Uterus (tissue), 4 donors: ENCODE measurements around the gene ATAD1. TPM values are rescaled to one million over a fixed set of nuclear protein-coding genes. Genes with fewer than 3 reads are reported as not detected.
"Not testable (repeated sequence)": the region's sequence is repeated elsewhere in the genome, so short reads cannot be mapped to it uniquely, and the experiment has no call there.

Experiments used
- DNase-seq, 2 donors: peaks; one replicate each; pipeline ENCODE4 v3.0.0-alpha.2; 2019 to 2020
- H3K27ac ChIP-seq, 2 donors: fragments of 200-600 bp; sonication (generic); 1 replicate in 1 of 2; 2 replicates in 1 of 2; pipeline ENCODE4 v1.5.1; 2016 to 2018
- H3K27me3 ChIP-seq, 2 donors: fragments of 200-600 bp; sonication (generic); one replicate each; pipeline ENCODE4 v1.5.1; 2018 to 2019; ENCODE audit warnings: control low read depth in 1 of 2
- H3K36me3 ChIP-seq, 2 donors: fragments of 200-600 bp; sonication (generic); one replicate each; pipeline ENCODE4 v1.5.1; 2019; ENCODE audit warnings: control low read depth in 1 of 2
- H3K4me1 ChIP-seq, 2 donors: fragments of 200-600 bp; sonication (generic); one replicate each; pipeline ENCODE4 v1.5.1; 2018 to 2019; ENCODE audit warnings: control low read depth in 1 of 2
- H3K4me3 ChIP-seq, 2 donors: fragments of 200-600 bp; sonication (generic); 1 replicate in 1 of 2; 2 replicates in 1 of 2; pipeline ENCODE4 v1.5.1; 2018 to 2019; ENCODE audit warnings: mild to moderate bottlenecking in 1 of 2
- H3K9me3 ChIP-seq, 2 donors: fragments of 200-600 bp; sonication (generic); one replicate each; pipeline ENCODE4 v1.5.1; 2019; ENCODE audit warnings: control low read depth in 1 of 2
- POLR2A ChIP-seq, 2 donors: fragments of 450-650 bp; IDR thresholded peaks; one replicate each; pipeline ENCODE4 v1.6.1; 2016; ENCODE audit warnings: antibody characterized with exemption in 2 of 2, mild to moderate bottlenecking in 1 of 2, moderate library complexity in 1 of 2
- intact Hi-C: fragments of 100-400 bp; cut with DNase I; formaldehyde crosslinking; loops from one replicate; pipeline ENCODE4 v1.15.1; 2023; ENCODE audit warnings: low total_unique reads
- total RNA-seq, 4 donors: library from RNA; depleted of rRNA in 3 of 4; stranded (reverse); fragments of >200 nt in 3 of 4; gene quantifications; one replicate each; pipeline versions ENCODE4 v1.1.0 to v1.2.4, GENCODE V29; 2014 to 2023
- TF ChIP-seq, protein P1 (sequence below), 4 experiments: fragments of 200-600 bp in 2 of 4; fragments of 450-650 bp in 2 of 4; sonication (generic) in 2 of 4; IDR thresholded peaks; one replicate each; pipeline ENCODE4 v1.5.1; 2016 to 2019; ENCODE audit warnings: antibody characterized with exemption in 4 of 4, mild to moderate bottlenecking in 2 of 4, moderate library complexity in 1 of 4
- donor health status: DM: yes; HTN: yes; CAD: no.

Gene ATAD1
- total RNA-seq, 4 donors from 2014 or later, result 13.8 to 69.9 (median 31.5) TPM

DNA sequence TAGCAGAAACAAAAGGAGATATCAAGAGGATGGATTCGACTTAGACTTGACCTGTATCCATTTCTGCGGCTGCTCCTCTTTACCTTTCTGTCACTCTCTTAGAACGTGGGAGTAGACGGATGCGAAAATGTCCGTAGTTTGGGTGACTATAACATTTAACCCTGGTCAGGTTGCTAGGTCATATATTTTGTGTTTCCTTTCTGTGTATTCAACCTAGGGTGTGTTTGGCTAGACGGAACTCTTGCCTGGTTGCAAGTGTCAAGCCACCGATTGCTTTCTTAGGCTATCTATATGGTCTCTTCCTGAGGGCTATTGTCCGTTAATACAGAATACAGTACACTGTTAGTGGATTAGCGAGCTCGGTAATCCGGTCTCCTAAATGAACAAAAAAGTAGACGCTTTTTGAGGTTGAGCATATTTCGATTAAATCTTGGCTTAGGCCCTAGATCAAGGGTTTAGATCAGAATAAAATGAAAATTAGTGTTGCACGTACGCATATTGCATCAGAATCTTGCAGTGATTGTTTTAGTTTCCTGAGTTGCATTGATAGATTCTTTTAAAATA is 46.6 kb upstream of the ATAD1 start:
- Histone ChIP-seq H3K27ac (peak overlapping the region; percentile 98 to 100), H3K4me3 (peak overlapping the region; percentile 81 to 96), H3K9me3 (no peaks in the 10 kb centered on the region), H3K27me3 (no peaks in the 10 kb centered on the region), H3K4me1 (no peaks in the 10 kb centered on the region), H3K36me3 (no peaks in the 10 kb centered on the region)
- intact Hi-C loops, result no loop called here
- TF ChIP-seq, protein P1, sequence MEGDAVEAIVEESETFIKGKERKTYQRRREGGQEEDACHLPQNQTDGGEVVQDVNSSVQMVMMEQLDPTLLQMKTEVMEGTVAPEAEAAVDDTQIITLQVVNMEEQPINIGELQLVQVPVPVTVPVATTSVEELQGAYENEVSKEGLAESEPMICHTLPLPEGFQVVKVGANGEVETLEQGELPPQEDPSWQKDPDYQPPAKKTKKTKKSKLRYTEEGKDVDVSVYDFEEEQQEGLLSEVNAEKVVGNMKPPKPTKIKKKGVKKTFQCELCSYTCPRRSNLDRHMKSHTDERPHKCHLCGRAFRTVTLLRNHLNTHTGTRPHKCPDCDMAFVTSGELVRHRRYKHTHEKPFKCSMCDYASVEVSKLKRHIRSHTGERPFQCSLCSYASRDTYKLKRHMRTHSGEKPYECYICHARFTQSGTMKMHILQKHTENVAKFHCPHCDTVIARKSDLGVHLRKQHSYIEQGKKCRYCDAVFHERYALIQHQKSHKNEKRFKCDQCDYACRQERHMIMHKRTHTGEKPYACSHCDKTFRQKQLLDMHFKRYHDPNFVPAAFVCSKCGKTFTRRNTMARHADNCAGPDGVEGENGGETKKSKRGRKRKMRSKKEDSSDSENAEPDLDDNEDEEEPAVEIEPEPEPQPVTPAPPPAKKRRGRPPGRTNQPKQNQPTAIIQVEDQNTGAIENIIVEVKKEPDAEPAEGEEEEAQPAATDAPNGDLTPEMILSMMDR (IDR thresholded peaks at IDR 0.05), result no peak
- TF ChIP-seq POLR2A (IDR thresholded peaks at IDR 0.05), result no peak
- DNase-seq, result no peak

DNA sequence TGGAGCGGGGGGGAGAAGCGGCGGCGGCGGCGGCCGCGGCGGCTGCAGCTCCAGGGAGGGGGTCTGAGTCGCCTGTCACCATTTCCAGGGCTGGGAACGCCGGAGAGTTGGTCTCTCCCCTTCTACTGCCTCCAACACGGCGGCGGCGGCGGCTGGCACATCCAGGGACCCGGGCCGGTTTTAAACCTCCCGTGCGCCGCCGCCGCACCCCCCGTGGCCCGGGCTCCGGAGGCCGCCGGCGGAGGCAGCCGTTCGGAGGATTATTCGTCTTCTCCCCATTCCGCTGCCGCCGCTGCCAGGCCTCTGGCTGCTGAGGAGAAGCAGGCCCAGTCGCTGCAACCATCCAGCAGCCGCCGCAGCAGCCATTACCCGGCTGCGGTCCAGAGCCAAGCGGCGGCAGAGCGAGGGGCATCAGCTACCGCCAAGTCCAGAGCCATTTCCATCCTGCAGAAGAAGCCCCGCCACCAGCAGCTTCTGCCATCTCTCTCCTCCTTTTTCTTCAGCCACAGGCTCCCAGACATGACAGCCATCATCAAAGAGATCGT is 46.0 kb upstream of the ATAD1 start:
- H3K27me3 ChIP-seq, H3K9me3 ChIP-seq, intact Hi-C loops, H3K36me3 ChIP-seq, H3K4me1 ChIP-seq: not testable (repeated sequence)
- DNase-seq, result peak in 1 of 2 donors; percentile 30
- Histone ChIP-seq H3K4me3 (peak overlapping the region; percentile 81 to 96), H3K27ac (peak overlapping the region; percentile 98 to 100)

DNA sequence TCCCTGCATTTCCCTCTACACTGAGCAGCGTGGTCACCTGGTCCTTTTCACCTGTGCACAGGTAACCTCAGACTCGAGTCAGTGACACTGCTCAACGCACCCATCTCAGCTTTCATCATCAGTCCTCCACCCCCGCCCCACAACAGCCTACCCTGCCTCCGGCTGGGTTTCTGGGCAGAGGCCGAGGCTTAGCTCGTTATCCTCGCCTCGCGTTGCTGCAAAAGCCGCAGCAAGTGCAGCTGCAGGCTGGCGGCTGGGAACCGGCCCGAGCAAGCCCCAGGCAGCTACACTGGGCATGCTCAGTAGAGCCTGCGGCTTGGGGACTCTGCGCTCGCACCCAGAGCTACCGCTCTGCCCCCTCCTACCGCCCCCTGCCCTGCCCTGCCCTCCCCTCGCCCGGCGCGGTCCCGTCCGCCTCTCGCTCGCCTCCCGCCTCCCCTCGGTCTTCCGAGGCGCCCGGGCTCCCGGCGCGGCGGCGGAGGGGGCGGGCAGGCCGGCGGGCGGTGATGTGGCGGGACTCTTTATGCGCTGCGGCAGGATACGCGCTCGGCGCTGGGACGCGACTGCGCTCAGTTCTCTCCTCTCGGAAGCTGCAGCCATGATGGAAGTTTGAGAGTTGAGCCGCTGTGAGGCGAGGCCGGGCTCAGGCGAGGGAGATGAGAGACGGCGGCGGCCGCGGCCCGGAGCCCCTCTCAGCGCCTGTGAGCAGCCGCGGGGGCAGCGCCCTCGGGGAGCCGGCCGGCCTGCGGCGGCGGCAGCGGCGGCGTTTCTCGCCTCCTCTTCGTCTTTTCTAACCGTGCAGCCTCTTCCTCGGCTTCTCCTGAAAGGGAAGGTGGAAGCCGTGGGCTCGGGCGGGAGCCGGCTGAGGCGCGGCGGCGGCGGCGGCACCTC is 45.3 kb upstream of the ATAD1 start, which contains the start of the genes KLLN and PTEN:
Gene KLLN, minus strand, starts transcription at position 481 of the 891 bp plus-strand sequence. CDS start 1,046 bp downstream, outside the sequence.
Gene PTEN, plus strand, starts transcription at position 573 of the 891 bp plus-strand sequence. CDS start 845 bp downstream, outside the sequence.
- TF ChIP-seq, protein P1 (IDR thresholded peaks at IDR 0.05), result peak in 1 of 4 experiments; percentile 22
- peak; percentile 77 to 91 for TF ChIP-seq POLR2A (IDR thresholded peaks at IDR 0.05)
- Histone ChIP-seq H3K9me3 (no peaks in the 10 kb centered on the region), H3K4me3 (peak within 1 kb of the TSS; percentile 81 to 96), H3K27me3 (no peaks in the 10 kb centered on the region), H3K4me1 (no peaks in the 10 kb centered on the region), H3K27ac (peak within 1 kb of the TSS; percentile 98 to 100), H3K36me3 (no peaks in the 10 kb centered on the region)
- intact Hi-C loops, result no loop called here
- DNase-seq, result peak; percentile 87 to 91

DNA sequence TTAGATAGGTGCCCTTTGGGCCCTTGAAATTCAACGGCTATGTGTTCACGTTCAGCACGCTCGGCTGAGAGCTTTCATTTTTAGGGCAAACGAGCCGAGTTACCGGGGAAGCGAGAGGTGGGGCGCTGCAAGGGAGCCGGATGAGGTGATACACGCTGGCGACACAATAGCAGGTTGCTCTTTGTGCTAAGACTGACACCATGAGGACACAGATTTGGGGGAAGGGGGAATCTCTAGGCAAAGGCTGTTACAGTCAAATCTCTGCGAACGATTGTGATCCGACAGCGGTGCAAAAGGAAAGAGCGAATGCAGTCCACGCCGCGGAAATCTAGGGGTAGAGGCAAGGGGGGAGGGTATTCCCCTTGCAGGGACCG is 44.6 kb upstream of the ATAD1 start:
- DNase-seq, result no peak
- intact Hi-C loops, result no loop called here
- H3K9me3 ChIP-seq, result no peaks in the 10 kb centered on the region
- H3K27ac ChIP-seq, result peak overlapping the region; percentile 98 to 100
- no peaks in the 10 kb centered on the region for H3K36me3 ChIP-seq
- H3K27me3 ChIP-seq, result no peaks in the 10 kb centered on the region
- no peaks in the 10 kb centered on the region for H3K4me1 ChIP-seq
- H3K4me3 ChIP-seq, result peak overlapping the region; percentile 81 to 96
- TF ChIP-seq POLR2A (IDR thresholded peaks at IDR 0.05), result no peak
- TF ChIP-seq, protein P1 (IDR thresholded peaks at IDR 0.05), result no peak

DNA sequence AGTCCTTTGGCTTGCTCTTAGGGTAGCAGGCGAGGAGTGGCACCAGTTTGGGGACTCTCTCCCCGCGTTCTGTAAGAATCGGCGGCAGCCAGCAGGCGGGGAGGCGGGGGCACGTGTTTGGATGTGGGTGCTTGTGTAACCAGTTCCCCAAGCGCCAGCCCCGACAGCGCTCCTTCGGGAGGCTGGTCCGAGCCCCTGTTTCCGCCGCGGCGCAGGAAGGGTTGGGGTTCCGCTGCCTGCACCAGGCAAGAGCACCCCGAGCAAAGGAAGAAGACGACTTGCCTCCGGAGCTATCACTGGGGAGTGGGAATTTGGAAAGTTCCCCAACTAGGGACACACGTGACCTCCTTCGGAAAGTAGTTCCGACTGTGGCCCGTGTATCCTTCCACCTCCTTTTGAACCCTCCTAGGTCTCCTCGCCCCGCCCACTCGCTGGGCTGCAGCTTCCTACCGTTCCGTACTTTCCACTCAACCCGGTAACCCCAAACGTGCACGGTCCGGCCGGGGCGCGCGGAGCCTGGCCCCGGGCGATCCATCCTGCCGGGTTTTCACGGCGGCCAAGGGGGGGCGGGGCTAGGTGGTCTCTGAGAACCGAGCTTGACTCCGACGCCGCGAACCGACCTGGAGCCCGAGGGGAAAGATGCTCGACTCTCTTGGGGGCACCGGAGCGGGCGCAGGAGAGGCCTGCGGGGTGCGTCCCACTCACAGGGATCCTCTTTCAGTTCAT is 44.1 kb upstream of the ATAD1 start:
- Histone ChIP-seq H3K36me3 (no peaks in the 10 kb centered on the region), H3K4me1 (no peaks in the 10 kb centered on the region), H3K4me3 (peak overlapping the region; percentile 81 to 96), H3K9me3 (no peaks in the 10 kb centered on the region), H3K27ac (peak overlapping the region; percentile 98 to 100), H3K27me3 (no peaks in the 10 kb centered on the region)
- intact Hi-C loops, result no loop called here
- TF ChIP-seq, protein P1 (IDR thresholded peaks at IDR 0.05), result peak in 2 of 4 experiments; percentile 2 to 40
- peak; percentile 53 to 83 for TF ChIP-seq POLR2A (IDR thresholded peaks at IDR 0.05)
- DNase-seq, result peak; percentile 97
